Mesendoderm (in vitro differentiated cells): ENCODE measurements around the gene ATP8A2.
A peak's percentile ranks its signal among the peaks of the same experiment; 100 is the strongest.

Experiments
- DNase-seq: peaks from one replicate; pipeline ENCODE4 v3.0.0; 2013
- H2AK5ac ChIP-seq: 2 replicates; pipeline ENCODE4 v1.6.1; 2013; ENCODE audit warnings: low read length, inconsistent platforms
- H2BK120ac ChIP-seq: 2 replicates; pipeline ENCODE4 v1.6.1; 2013; ENCODE audit warnings: low read depth, mild to moderate bottlenecking, low read length, moderate library complexity, mixed read lengths
- H2BK15ac ChIP-seq: replicated peaks from 2 replicates; pipeline ENCODE4 v1.6.1; 2013; ENCODE audit warnings: low read depth, mild to moderate bottlenecking, moderate library complexity
- H2BK5ac ChIP-seq: 2 replicates; pipeline ENCODE4 v1.6.1; 2013; ENCODE audit warnings: low read length, inconsistent platforms
- H3K18ac ChIP-seq: 2 replicates; pipeline ENCODE4 v1.6.1; 2013; ENCODE audit warnings: mild to moderate bottlenecking, low read length, mixed read lengths
- H3K23ac ChIP-seq: one replicate; pipeline ENCODE4 v1.6.1; 2013; ENCODE audit warnings: low read length
- H3K27ac ChIP-seq: 2 replicates; pipeline ENCODE4 v1.5.1; 2013; ENCODE audit warnings: low read depth, mild to moderate bottlenecking, inconsistent platforms, low read length, moderate library complexity
- H3K27me3 ChIP-seq: 2 replicates; pipeline ENCODE4 v1.6.1; 2013; ENCODE audit warnings: low read length, control low read depth, mild to moderate bottlenecking, inconsistent platforms; ENCODE audit not compliant: insufficient read depth, poor library complexity
- H3K36me3 ChIP-seq: 2 replicates; pipeline ENCODE4 v1.6.1; 2013; ENCODE audit warnings: low read length, inconsistent platforms; ENCODE audit not compliant: control insufficient read depth, insufficient read depth
- H3K4ac ChIP-seq: one replicate; pipeline ENCODE4 v1.6.1; 2013; ENCODE audit warnings: low read depth, mild to moderate bottlenecking, low read length, moderate library complexity
- H3K4me1 ChIP-seq: 2 replicates; pipeline ENCODE4 v1.6.1; 2013; ENCODE audit warnings: low read depth, low read length, inconsistent platforms; ENCODE audit not compliant: control insufficient read depth
- H3K4me2 ChIP-seq: 2 replicates; pipeline ENCODE4 v1.6.1; 2013; ENCODE audit warnings: low read length
- H3K4me3 ChIP-seq: 2 replicates; pipeline ENCODE4 v1.5.1; 2013; ENCODE audit warnings: mild to moderate bottlenecking, low read length
- H3K56ac ChIP-seq: one replicate; pipeline ENCODE4 v1.6.1; 2013; ENCODE audit warnings: low read length
- H3K79me1 ChIP-seq: 2 replicates; pipeline ENCODE4 v1.6.1; 2013; ENCODE audit warnings: low read length, inconsistent platforms
- H3K79me2 ChIP-seq: 2 replicates; pipeline ENCODE4 v1.6.1; 2013; ENCODE audit warnings: mild to moderate bottlenecking, low read length; ENCODE audit not compliant: control insufficient read depth, insufficient read depth
- H3K9ac ChIP-seq: 2 replicates; pipeline ENCODE4 v1.6.1; 2013; ENCODE audit warnings: low read length, inconsistent platforms
- H4K5ac ChIP-seq: one replicate; pipeline ENCODE4 v1.6.1; 2013; ENCODE audit warnings: low read length
- H4K8ac ChIP-seq: one replicate; pipeline ENCODE4 v1.6.1; 2013; ENCODE audit warnings: low read depth, mild to moderate bottlenecking, control low read depth, low read length, moderate library complexity
- WGBS: extraction: QIAGEN DNeasy Blood & Tissue Kit; methylation state at CpG from one replicate; pipeline ENCODE4 v1.1.7; 2013; ENCODE audit warnings: low lambda C conversion rate, missing lambda C conversion rate; ENCODE audit not compliant: insufficient coverage; ENCODE audit errors: extremely low coverage; 5-methylcytosine and 5-hydroxymethylcytosine counted together

ATP8A2 gene

GRCh38 chr13:25966086-25966485 is 594.3 kb downstream of the ATP8A2 start:
- Histone ChIP-seq H3K27me3 (no peaks in the 10 kb centered on the region), H3K36me3 (no peaks in the 10 kb centered on the region), H3K4ac (no peak overlapping the region), H3K18ac (no peak overlapping the region), H2BK120ac (no peak overlapping the region), H3K9ac (no peak overlapping the region), H4K5ac (no peak overlapping the region), H3K4me1 (no peaks in the 10 kb centered on the region), H3K27ac (no peak overlapping the region), H3K56ac (no peak overlapping the region), H2AK5ac (no peak overlapping the region), H2BK15ac (no peak overlapping the region), H3K23ac (no peak overlapping the region), H3K79me1 (no peaks in the 10 kb centered on the region), H2BK5ac (no peak overlapping the region), H3K79me2 (no peaks in the 10 kb centered on the region), H3K4me2 (no peak overlapping the region), H3K4me3 (no peak overlapping the region), H4K8ac (no peak overlapping the region)
- no peak for DNase-seq
- WGBS: no CpG with 5 or more reads among the region's 4 CpGs

GRCh38 chr13:25967144-25967543 is 595.4 kb downstream of the ATP8A2 start:
- DNase-seq: no peak
- Histone ChIP-seq H3K4me3 (no peak overlapping the region), H3K79me1 (no peaks in the 10 kb centered on the region), H2BK5ac (no peak overlapping the region), H2BK15ac (no peak overlapping the region), H3K4me2 (no peak overlapping the region), H2AK5ac (no peak overlapping the region), H3K56ac (no peak overlapping the region), H3K23ac (no peak overlapping the region), H4K8ac (no peak overlapping the region), H3K79me2 (no peaks in the 10 kb centered on the region), H4K5ac (no peak overlapping the region), H2BK120ac (no peak overlapping the region), H3K27me3 (no peaks in the 10 kb centered on the region), H3K36me3 (no peaks in the 10 kb centered on the region), H3K9ac (no peak overlapping the region), H3K4ac (no peak overlapping the region), H3K27ac (no peak overlapping the region), H3K18ac (no peak overlapping the region), H3K4me1 (peaks cover 2% of the 10 kb centered on the region)
- no CpG with 5 or more reads among the region's 4 CpGs for WGBS

GRCh38 chr13:25971047-25971446 is 599.3 kb downstream of the ATP8A2 start:
- peaks cover 3% of the 10 kb centered on the region for H3K4me1 ChIP-seq

GRCh38 chr13:25971459-25972145 is 599.8 kb downstream of the ATP8A2 start:
- no peaks in the 10 kb centered on the region for H3K36me3 ChIP-seq
- H3K79me2 ChIP-seq: no peaks in the 10 kb centered on the region
- H3K18ac ChIP-seq: no peak overlapping the region
- no CpG with 5 or more reads among the region's 5 CpGs for WGBS
- H2BK5ac ChIP-seq: no peak overlapping the region
- H2BK120ac ChIP-seq: no peak overlapping the region
- peaks cover 7% of the 10 kb centered on the region for H3K4me1 ChIP-seq
- H2AK5ac ChIP-seq: no peak overlapping the region
- no peak overlapping the region for H3K4ac ChIP-seq
- H2BK15ac ChIP-seq: no peak overlapping the region
- H3K27ac ChIP-seq: no peak overlapping the region
- no peak overlapping the region for H4K8ac ChIP-seq
- H4K5ac ChIP-seq: no peak overlapping the region
- no peak overlapping the region for H3K56ac ChIP-seq
- DNase-seq: no peak
- H3K23ac ChIP-seq: no peak overlapping the region
- no peaks in the 10 kb centered on the region for H3K27me3 ChIP-seq
- no peak overlapping the region for H3K4me2 ChIP-seq
- no peaks in the 10 kb centered on the region for H3K79me1 ChIP-seq
- H3K4me3 ChIP-seq: no peak overlapping the region
- H3K9ac ChIP-seq: no peak overlapping the region

More at GRCh38 chr13:25971047-25971446, 599.3 kb downstream of the ATP8A2 start:
- H3K79me2 ChIP-seq: no peaks in the 10 kb centered on the region
- no peak overlapping the region for H2BK120ac ChIP-seq
- H4K5ac ChIP-seq: no peak overlapping the region
- H2AK5ac ChIP-seq: no peak overlapping the region
- H3K27me3 ChIP-seq: no peaks in the 10 kb centered on the region
- H4K8ac ChIP-seq: no peak overlapping the region
- no peak overlapping the region for H3K4me2 ChIP-seq
- no peak overlapping the region for H3K23ac ChIP-seq
- H3K18ac ChIP-seq: no peak overlapping the region
- no peak overlapping the region for H3K4me3 ChIP-seq
- no peak overlapping the region for H3K27ac ChIP-seq
- WGBS: no CpG with 5 or more reads among the region's 3 CpGs
- no peak overlapping the region for H3K9ac ChIP-seq
- no peak overlapping the region for H3K56ac ChIP-seq
- no peaks in the 10 kb centered on the region for H3K79me1 ChIP-seq
- DNase-seq: peak; percentile 46
- no peak overlapping the region for H3K4ac ChIP-seq
- H2BK15ac ChIP-seq: no peak overlapping the region
- no peaks in the 10 kb centered on the region for H3K36me3 ChIP-seq
- no peak overlapping the region for H2BK5ac ChIP-seq

GRCh38 chr13:25973085-25973484 is 601.3 kb downstream of the ATP8A2 start:
- peaks cover 10% of the 10 kb centered on the region for H3K4me1 ChIP-seq
- H3K56ac ChIP-seq: peak overlapping the region; percentile 65
- no peak overlapping the region for H4K5ac ChIP-seq
- H3K4me3 ChIP-seq: no peak overlapping the region
- no peak overlapping the region for H2BK15ac ChIP-seq
- no peak overlapping the region for H2BK5ac ChIP-seq
- H3K4me2 ChIP-seq: no peak overlapping the region
- WGBS: no CpG with 5 or more reads among the region's 13 CpGs
- H3K18ac ChIP-seq: no peak overlapping the region
- no peak overlapping the region for H3K9ac ChIP-seq
- no peak overlapping the region for H4K8ac ChIP-seq
- no peak overlapping the region for H3K27ac ChIP-seq
- no peaks in the 10 kb centered on the region for H3K36me3 ChIP-seq
- no peak overlapping the region for H3K23ac ChIP-seq
- H3K4ac ChIP-seq: no peak overlapping the region
- no peaks in the 10 kb centered on the region for H3K79me2 ChIP-seq
- no peak overlapping the region for H2BK120ac ChIP-seq
- no peak overlapping the region for H2AK5ac ChIP-seq
- H3K27me3 ChIP-seq: no peaks in the 10 kb centered on the region
- DNase-seq: peak; percentile 12
- no peaks in the 10 kb centered on the region for H3K79me1 ChIP-seq

GRCh38 chr13:25973576-25973975 is 601.8 kb downstream of the ATP8A2 start:
- Histone ChIP-seq H3K4me1 (peaks cover 10% of the 10 kb centered on the region), H3K18ac (no peak overlapping the region), H3K23ac (no peak overlapping the region), H3K79me2 (no peaks in the 10 kb centered on the region), H3K36me3 (no peaks in the 10 kb centered on the region), H3K9ac (no peak overlapping the region), H3K27me3 (no peaks in the 10 kb centered on the region), H3K4ac (no peak overlapping the region), H3K79me1 (no peaks in the 10 kb centered on the region), H2BK15ac (no peak overlapping the region), H3K56ac (no peak overlapping the region), H2BK5ac (no peak overlapping the region), H2AK5ac (no peak overlapping the region), H3K27ac (no peak overlapping the region), H3K4me2 (no peak overlapping the region), H4K8ac (no peak overlapping the region), H4K5ac (no peak overlapping the region), H3K4me3 (no peak overlapping the region), H2BK120ac (no peak overlapping the region)
- WGBS: no CpG with 5 or more reads among the region's 7 CpGs
- DNase-seq: no peak
